Measurements from ENCODE around the gene ESYT1. TPM values are rescaled to one million over a fixed set of nuclear protein-coding genes. Genes with fewer than 3 reads are reported as not detected.

Gene ESYT1
- total RNA-seq, 1 experiment from 2014 or later, result 111 TPM

DNA sequence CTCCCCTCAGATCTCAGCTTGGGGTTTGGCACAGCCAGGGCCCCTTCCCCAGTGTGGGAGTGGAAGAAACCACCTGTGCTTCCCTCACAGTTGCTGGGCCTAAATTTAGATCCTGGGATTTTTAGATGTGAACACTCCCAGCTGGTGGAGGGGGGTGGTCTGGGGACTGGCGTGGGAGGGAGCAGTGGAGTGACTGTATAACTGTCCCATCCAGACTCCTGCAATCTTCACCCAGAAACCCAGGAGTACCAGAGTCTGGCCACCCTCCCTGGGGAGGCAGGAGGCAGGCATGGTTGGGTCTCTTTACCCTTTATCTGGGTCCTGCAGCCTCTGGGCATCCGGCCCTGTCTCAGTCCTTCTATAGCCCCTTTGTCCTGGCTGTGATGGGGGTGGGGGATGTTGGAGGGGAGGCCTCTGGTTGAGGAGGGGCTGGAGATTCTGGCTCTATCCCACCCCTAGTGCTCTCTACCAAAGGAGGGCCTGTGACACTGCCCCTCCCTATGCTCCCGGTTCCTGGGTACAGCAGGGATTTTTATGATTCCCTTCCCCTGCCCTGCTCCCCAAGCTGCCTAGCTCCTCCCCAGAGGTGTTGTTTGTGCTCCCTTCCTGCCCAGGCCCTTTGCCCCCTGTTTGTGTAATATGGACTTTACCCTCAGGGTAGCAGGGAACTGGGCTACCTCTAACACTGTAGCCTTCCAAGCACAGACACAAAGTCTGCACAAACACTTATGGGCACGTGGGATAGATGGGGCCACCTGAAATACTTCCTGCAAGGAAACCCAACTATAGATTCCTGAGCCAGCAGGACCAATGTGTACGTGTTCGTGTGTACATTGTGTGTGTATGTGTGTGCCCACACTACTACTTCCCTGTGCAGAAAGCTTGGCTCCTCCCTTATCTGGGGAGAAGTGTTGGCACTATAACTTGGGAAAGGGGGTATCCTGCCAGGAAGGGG, 46.4 kb upstream of the ESYT1 start:
- no peak overlapping the region for H2BK120ac ChIP-seq (ENCODE audit: low read depth, low read length, poor library complexity, severe bottlenecking)
- H3K4me2 ChIP-seq (ENCODE audit: insufficient read depth, insufficient read length, low read length), result peak overlapping the region; percentile 57
- TF ChIP-seq, protein P1, sequence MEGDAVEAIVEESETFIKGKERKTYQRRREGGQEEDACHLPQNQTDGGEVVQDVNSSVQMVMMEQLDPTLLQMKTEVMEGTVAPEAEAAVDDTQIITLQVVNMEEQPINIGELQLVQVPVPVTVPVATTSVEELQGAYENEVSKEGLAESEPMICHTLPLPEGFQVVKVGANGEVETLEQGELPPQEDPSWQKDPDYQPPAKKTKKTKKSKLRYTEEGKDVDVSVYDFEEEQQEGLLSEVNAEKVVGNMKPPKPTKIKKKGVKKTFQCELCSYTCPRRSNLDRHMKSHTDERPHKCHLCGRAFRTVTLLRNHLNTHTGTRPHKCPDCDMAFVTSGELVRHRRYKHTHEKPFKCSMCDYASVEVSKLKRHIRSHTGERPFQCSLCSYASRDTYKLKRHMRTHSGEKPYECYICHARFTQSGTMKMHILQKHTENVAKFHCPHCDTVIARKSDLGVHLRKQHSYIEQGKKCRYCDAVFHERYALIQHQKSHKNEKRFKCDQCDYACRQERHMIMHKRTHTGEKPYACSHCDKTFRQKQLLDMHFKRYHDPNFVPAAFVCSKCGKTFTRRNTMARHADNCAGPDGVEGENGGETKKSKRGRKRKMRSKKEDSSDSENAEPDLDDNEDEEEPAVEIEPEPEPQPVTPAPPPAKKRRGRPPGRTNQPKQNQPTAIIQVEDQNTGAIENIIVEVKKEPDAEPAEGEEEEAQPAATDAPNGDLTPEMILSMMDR (conservative IDR thresholded peaks at IDR 0.05), result no peak
- H4K5ac ChIP-seq (ENCODE audit: insufficient read length, low read depth, low read length), result no peak overlapping the region
- H3K9ac ChIP-seq (ENCODE audit: extremely low read depth, insufficient read length, low read length), result peak overlapping the region; percentile 40
- DNase-seq, result no peak
- no peak overlapping the region for H4K8ac ChIP-seq (replicated peaks; ENCODE audit: insufficient read length, low read depth, low read length)
- no peak overlapping the region for H2AFZ ChIP-seq (ENCODE audit: low read length)
- no peak overlapping the region for H3K23ac ChIP-seq (ENCODE audit: insufficient read length, low read depth, low read length)
- H4K91ac ChIP-seq (ENCODE audit: insufficient read length, low read depth, low read length), result no peak overlapping the region
- no peaks in the 10 kb centered on the region for H4K20me1 ChIP-seq (ENCODE audit: control insufficient read depth, insufficient read depth, insufficient read length)
- no peak overlapping the region for H3T11ph ChIP-seq (ENCODE audit: low read length)
- H3K4ac ChIP-seq (ENCODE audit: low read depth, low read length), result no peak overlapping the region
- no peak overlapping the region for H3K18ac ChIP-seq (ENCODE audit: insufficient read length, low read depth, low read length)
- no CpG with 5 or more reads among the region's 6 CpGs for WGBS (ENCODE audit: extremely low coverage, insufficient read length, low lambda C conversion rate)
- H3K79me2 ChIP-seq (ENCODE audit: insufficient read depth, low read length), result peaks cover 7% of the 10 kb centered on the region; the same call in 1 of the 2 replicates
- Mint-ChIP-seq H3K27me3 (ENCODE audit: low read depth) (no peaks in the 10 kb centered on the region), H3K4me3 (peak overlapping the region; percentile 83 to 93), H3K9me3 (peaks cover 3% of the 10 kb centered on the region in 2 experiments; a peak in 3 of 5 replicates), H3K27ac (peak overlapping the region in 2 of 3 experiments; percentile 39 to 78; a peak in 2 of 7 replicates), H3K4me1 (peaks cover 19 to 25% of the 10 kb centered on the region in 2 experiments), H3K36me3 (ENCODE audit: insufficient read depth in 1 of 3, low read depth in 3 of 3) (peaks cover 15 to 30% (median 27%) of the 10 kb centered on the region in 3 experiments)
- no peak overlapping the region for H2AK5ac ChIP-seq (ENCODE audit: insufficient read length, low read length)
- 0 out of 2 replicates have a peak, but pooled peaks cover 4% of the 10 kb centered on the region for H3K4me1 ChIP-seq (ENCODE audit: insufficient read depth, low read length)
- H3K14ac ChIP-seq (ENCODE audit: insufficient read depth, low read length), result no peak overlapping the region; the same call in 1 of the 2 replicates
- H2BK12ac ChIP-seq (ENCODE audit: insufficient read length, low read depth, low read length), result no peak overlapping the region
- H3K27ac ChIP-seq (ENCODE audit: insufficient read length, low read depth, low read length), result no peak overlapping the region
- H3K27me3 ChIP-seq (ENCODE audit: insufficient read depth, low read length), result no peaks in the 10 kb centered on the region; the same call in 1 of the 2 replicates
- H3K79me1 ChIP-seq (ENCODE audit: insufficient read depth, low read depth, low read length, poor library complexity, severe bottlenecking), result no peaks in the 10 kb centered on the region
- no peaks in the 10 kb centered on the region for H3K9me3 ChIP-seq (ENCODE audit: control insufficient read depth, low read depth, low read length)
- no peak overlapping the region for H2BK20ac ChIP-seq (ENCODE audit: low read depth, low read length, poor library complexity, severe bottlenecking)
- no peak overlapping the region for H2BK5ac ChIP-seq (ENCODE audit: insufficient read length, low read length)
- peaks cover 13% of the 10 kb centered on the region for H3K23me2 ChIP-seq (ENCODE audit: insufficient read length, low read depth, low read length, poor library complexity, severe bottlenecking)
- no peak overlapping the region for H3K56ac ChIP-seq (ENCODE audit: insufficient read length, low read depth, low read length)
- H2BK15ac ChIP-seq (ENCODE audit: low read depth, low read length), result no peak overlapping the region
